Esophagus (tissue), 2 donors: Measurements from ENCODE around the gene SEMA5A. TPM values are rescaled to one million over a fixed set of nuclear protein-coding genes. Genes with fewer than 3 reads are reported as not detected.

ENCODE experiments used
- H3K27ac ChIP-seq, 2 donors: one replicate each; pipeline ENCODE4 v1.5.1; 2013; ENCODE audit warnings: low read depth in 2 of 2, mild to moderate bottlenecking in 2 of 2, inconsistent platforms in 1 of 2, low read length in 1 of 2, moderate library complexity in 1 of 2
- H3K27me3 ChIP-seq, 2 donors: one replicate each; pipeline ENCODE4 v1.6.1; 2013; ENCODE audit warnings: low read length in 2 of 2, control low read depth in 1 of 2, mild to moderate bottlenecking in 1 of 2; ENCODE audit not compliant: insufficient read depth in 2 of 2, control insufficient read depth in 1 of 2
- H3K36me3 ChIP-seq, 2 donors: one replicate each; pipeline ENCODE4 v1.6.1; 2013; ENCODE audit warnings: low read length in 1 of 2; ENCODE audit not compliant: control insufficient read depth in 2 of 2, insufficient read depth in 2 of 2
- H3K4me1 ChIP-seq, 2 donors: one replicate each; pipeline ENCODE4 v1.6.1; 2013; ENCODE audit warnings: low read length in 1 of 2; ENCODE audit not compliant: control insufficient read depth in 2 of 2, insufficient read depth in 2 of 2
- H3K4me3 ChIP-seq, 2 donors: one replicate each; pipeline ENCODE4 v1.5.1; 2013; ENCODE audit warnings: low read length in 2 of 2, mild to moderate bottlenecking in 2 of 2, low read depth in 1 of 2, moderate library complexity in 1 of 2
- H3K9me3 ChIP-seq, 2 donors: one replicate each; pipeline ENCODE4 v1.6.1; 2013; ENCODE audit warnings: mild to moderate bottlenecking in 2 of 2, low read depth in 1 of 2, low read length in 1 of 2, moderate library complexity in 1 of 2; ENCODE audit not compliant: control insufficient read depth in 2 of 2, insufficient read depth in 1 of 2
- WGBS, 2 donors: extraction: QIAGEN DNeasy Blood & Tissue Kit; methylation state at CpG; one replicate each; pipeline ENCODE4 v1.1.7; 2013; 5-methylcytosine and 5-hydroxymethylcytosine counted together
- polyA plus RNA-seq, 2 donors: library from polyadenylated mRNA; stranded (reverse); fragments of 200-250 nt; gene quantifications; one replicate each; pipeline ENCODE4 v1.2.3, GENCODE V29; 2013
- donor health status: healthy with polysubstance abuse.
- donor health status: Bipolar disorder and iron deficiency.

Gene SEMA5A
- polyA plus RNA-seq, 2 donors, result 1.3 to 1.9 TPM

GRCh38 chr5:9020996-9021395, 524.9 kb downstream of the SEMA5A start:
- Histone ChIP-seq H3K36me3 (no peaks in the 10 kb centered on the region), H3K27ac (no peak overlapping the region), H3K9me3 (peaks cover 4 to 8% of the 10 kb centered on the region in 2 donors), H3K27me3 (no peaks in the 10 kb centered on the region), H3K4me1 (no peaks in the 10 kb centered on the region), H3K4me3 (no peak overlapping the region)
- 76% methylated on average over 1 of the region's 1 CpG for WGBS, 2 donors

- no peak overlapping the region for H3K27ac ChIP-seq
- 40 to 48% methylated on average over 2 of the region's 2 CpGs for WGBS, 2 donors
- H3K9me3 ChIP-seq, result no peaks in the 10 kb centered on the region
- H3K4me1 ChIP-seq, result no peaks in the 10 kb centered on the region
- no peaks in the 10 kb centered on the region for H3K36me3 ChIP-seq
- H3K27me3 ChIP-seq, result no peaks in the 10 kb centered on the region
- H3K4me3 ChIP-seq, result no peak overlapping the region
Observed at GRCh38 chr5:9015937-9016270, 530.0 kb downstream of the SEMA5A start.

- no peak overlapping the region for H3K4me3 ChIP-seq
- no peaks in the 10 kb centered on the region for H3K9me3 ChIP-seq
- no peaks in the 10 kb centered on the region for H3K4me1 ChIP-seq
- no peaks in the 10 kb centered on the region for H3K36me3 ChIP-seq
- H3K27me3 ChIP-seq, result no peaks in the 10 kb centered on the region
- 60 to 70% methylated on average over 5 of the region's 5 CpGs for WGBS, 2 donors
- H3K27ac ChIP-seq, result no peak overlapping the region
Observed at GRCh38 chr5:9015260-9015936, 530.5 kb downstream of the SEMA5A start.

GRCh38 chr5:9013147-9013546, 532.7 kb downstream of the SEMA5A start:
- Histone ChIP-seq H3K27ac (no peak overlapping the region), H3K4me1 (no peaks in the 10 kb centered on the region), H3K36me3 (no peaks in the 10 kb centered on the region), H3K9me3 (no peaks in the 10 kb centered on the region), H3K27me3 (no peaks in the 10 kb centered on the region), H3K4me3 (no peak overlapping the region)
- WGBS, 2 donors, result 76 to 82% methylated on average over 6 of the region's 6 CpGs

DNA sequence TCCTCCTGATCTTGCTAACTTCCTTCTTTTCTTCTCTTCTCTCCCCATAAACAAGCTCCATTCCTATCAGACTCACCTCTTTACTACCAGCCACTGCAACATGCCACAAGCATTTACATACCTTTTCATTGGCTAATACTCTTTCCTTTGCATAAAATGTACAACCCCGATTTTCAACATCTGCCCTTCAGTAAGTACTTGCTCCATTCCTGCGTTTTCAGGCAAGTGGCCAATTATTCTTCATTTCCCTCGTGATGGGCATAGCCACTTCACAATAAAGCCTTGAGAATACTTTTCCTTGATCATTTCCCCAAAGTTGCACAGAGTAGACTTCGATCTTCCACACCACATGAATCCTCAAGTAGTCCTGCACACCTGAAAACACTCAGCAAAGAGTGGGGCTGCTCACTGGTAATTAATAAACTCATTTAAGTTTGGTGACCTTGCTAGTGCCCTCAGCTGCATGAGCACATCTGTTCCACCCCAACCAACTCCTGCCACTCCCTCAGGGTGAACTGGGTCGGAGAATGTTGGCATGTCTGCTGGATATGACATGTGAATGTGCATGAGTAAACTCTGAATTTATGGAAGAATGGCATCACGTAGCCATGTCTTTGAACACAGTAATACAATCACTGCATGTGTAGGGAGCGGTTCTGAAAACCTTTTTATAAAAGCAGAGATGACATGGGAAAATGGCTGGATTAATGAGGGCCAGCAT, 535.8 kb downstream of the SEMA5A start:
- H3K36me3 ChIP-seq, result no peaks in the 10 kb centered on the region
- no peaks in the 10 kb centered on the region for H3K9me3 ChIP-seq
- no peaks in the 10 kb centered on the region for H3K4me1 ChIP-seq
- H3K27me3 ChIP-seq, result no peaks in the 10 kb centered on the region
- H3K27ac ChIP-seq, result no peak overlapping the region
- 53 to 66% methylated on average over 7 of the region's 7 CpGs for WGBS, 2 donors
- H3K4me3 ChIP-seq, result no peak overlapping the region

DNA sequence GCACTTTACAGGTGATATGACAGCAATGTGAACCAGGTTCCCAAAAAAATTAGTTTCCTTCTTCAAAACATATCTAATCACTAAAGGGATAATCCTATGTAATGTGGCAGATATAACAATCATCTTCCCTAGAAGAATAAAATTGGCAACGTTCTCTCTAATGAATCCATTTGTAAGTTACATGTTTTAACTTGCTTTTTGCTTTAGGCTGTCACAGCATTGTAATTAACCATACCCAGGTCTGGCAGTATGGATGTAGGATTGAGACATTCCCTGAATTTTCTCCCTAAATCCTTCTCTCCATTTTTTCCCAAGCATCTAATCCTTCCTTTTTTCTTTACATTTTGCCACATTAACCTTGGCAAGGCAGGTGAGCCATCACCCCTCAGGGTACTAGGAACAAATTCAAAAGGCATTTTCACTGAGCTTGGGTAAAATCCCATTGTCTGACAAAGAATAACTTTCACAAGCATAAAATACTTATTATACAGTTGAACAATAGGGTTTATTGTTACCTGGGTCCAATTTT, 548.3 kb downstream of the SEMA5A start:
- no peaks in the 10 kb centered on the region for H3K9me3 ChIP-seq
- H3K4me3 ChIP-seq, result no peak overlapping the region
- H3K36me3 ChIP-seq, result no peaks in the 10 kb centered on the region
- H3K27me3 ChIP-seq, result no peaks in the 10 kb centered on the region
- H3K27ac ChIP-seq, result no peak overlapping the region
- 26 to 28% methylated on average over 1 of the region's 1 CpG for WGBS, 2 donors
- no peaks in the 10 kb centered on the region for H3K4me1 ChIP-seq

DNA sequence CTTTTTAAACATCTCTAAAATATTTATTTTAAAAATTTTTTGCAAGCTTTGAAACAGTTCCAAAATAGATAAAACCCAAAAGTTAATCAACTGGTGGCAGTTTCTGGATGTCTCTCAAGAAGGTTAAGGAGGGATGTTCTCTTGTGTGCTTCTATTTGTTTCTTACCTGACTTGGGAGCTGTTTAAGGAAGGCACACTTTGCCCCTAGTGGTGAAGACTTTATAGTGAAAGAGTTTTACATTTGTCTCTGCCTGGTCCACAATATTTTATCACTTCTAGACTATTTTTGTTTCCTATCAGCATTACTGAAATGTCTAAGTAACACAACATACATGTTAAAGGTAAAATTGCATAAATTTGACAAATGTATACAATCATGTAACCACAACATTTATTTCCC, 552.8 kb downstream of the SEMA5A start:
- Histone ChIP-seq H3K27me3 (no peaks in the 10 kb centered on the region), H3K4me1 (no peaks in the 10 kb centered on the region), H3K27ac (no peak overlapping the region), H3K9me3 (no peaks in the 10 kb centered on the region), H3K36me3 (no peaks in the 10 kb centered on the region), H3K4me3 (no peak overlapping the region)

Other genes with a start within 250 kb of the SEMA5A start
- gene TAS2R1, start 84.3 kb upstream of the SEMA5A start, polyA plus RNA-seq, result not detected